ENCODE results near the gene LYPD5.

GRCh38 chr19:43847246-43847645, 45.0 kb upstream of the LYPD5 start:
- TF ChIP-seq ZBTB39 (CRISPR knock-in tag; IDR thresholded peaks at IDR 0.05) (no peak), ZBTB7A (CRISPR knock-in tag; IDR thresholded peaks at IDR 0.05) (no peak), MAX (IDR thresholded peaks at IDR 0.05) (no peak), PHF8 (CRISPR knock-in tag; IDR thresholded peaks at IDR 0.05) (no peak), POLR2AphosphoS5 (IDR thresholded peaks at IDR 0.05; ENCODE audit: low read depth, low read length) (no peak), POLR2A (IDR thresholded peaks at IDR 0.05; ENCODE audit: insufficient read depth in 1 of 2, low read depth in 2 of 2, low read length in 2 of 2) (no peak), CTCF (CRISPR knock-in tag; IDR thresholded peaks at IDR 0.05) (no peak), ELK4 (CRISPR knock-in tag; IDR thresholded peaks at IDR 0.05; ENCODE audit: borderline replicate concordance) (no peak), KAT2B (IDR thresholded peaks at IDR 0.05; ENCODE audit: borderline replicate concordance, low read depth, low read length) (no peak), CHD4 (IDR thresholded peaks at IDR 0.05; ENCODE audit: borderline replicate concordance, low read length) (no peak), ZNF850 (CRISPR knock-in tag; conservative IDR thresholded peaks at IDR 0.05) (no peak), USF2 (IDR thresholded peaks at IDR 0.05; ENCODE audit: low read depth, low read length) (no peak), USF2 (CRISPR knock-in tag; IDR thresholded peaks at IDR 0.05; ENCODE audit: borderline replicate concordance) (no peak), TERF1 (CRISPR knock-in tag; IDR thresholded peaks at IDR 0.05) (no peak), LCORL (IDR thresholded peaks at IDR 0.05) (no peak), LCORL (CRISPR knock-in tag; IDR thresholded peaks at IDR 0.05) (no peak)

All from HepG2 (cell line).